Stimulated activated CD4-positive, alpha-beta T cell treated with anti-CD3 and anti-CD28 coated beads, Interleukin-4, amount 100 ng/mL, for 4 hours (primary cell): ENCODE results near the gene GPC6.
"Not testable (repeated sequence)": the region's sequence is repeated elsewhere in the genome, so short reads cannot be mapped to it uniquely, and the experiment has no call there.

Source experiments
- DNase-seq, 2 experiments: peaks; one replicate each; pipeline ENCODE4 v3.0.0-alpha.2; 2020

The GPC6 gene

GRCh38 chr13:94343687-94344086, 1117.1 kb downstream of the GPC6 start:
- DNase-seq, result not testable (repeated sequence)

GRCh38 chr13:94344126-94344818, 1117.7 kb downstream of the GPC6 start:
- no peak for DNase-seq

GRCh38 chr13:94345374-94346195, 1119.0 kb downstream of the GPC6 start:
- DNase-seq, result no peak

GRCh38 chr13:94346261-94347019, 1119.8 kb downstream of the GPC6 start:
- DNase-seq, result peak in 1 of 2 experiments; percentile 37

- peak in 1 of 2 experiments; percentile 53 for DNase-seq
Observed at GRCh38 chr13:94351292-94351990, 1124.8 kb downstream of the GPC6 start.

- DNase-seq, result no peak
Observed at GRCh38 chr13:94352057-94352456, 1125.5 kb downstream of the GPC6 start.

GRCh38 chr13:94353167-94353710, 1126.6 kb downstream of the GPC6 start:
- no peak for DNase-seq

- DNase-seq, result no peak
Observed at GRCh38 chr13:94359875-94360274, 1133.3 kb downstream of the GPC6 start.

- DNase-seq, result peak; percentile 30 to 73
Observed at GRCh38 chr13:94362411-94362909, 1135.9 kb downstream of the GPC6 start.

- no peak for DNase-seq
Observed at GRCh38 chr13:94366677-94367076, 1140.1 kb downstream of the GPC6 start.

- DNase-seq, result no peak
Observed at GRCh38 chr13:94369972-94370436, 1143.4 kb downstream of the GPC6 start.

GRCh38 chr13:94371855-94372254, 1145.2 kb downstream of the GPC6 start:
- DNase-seq, result no peak

GRCh38 chr13:94382517-94382916, 1155.9 kb downstream of the GPC6 start:
- no peak for DNase-seq

GRCh38 chr13:94382960-94383359, 1156.4 kb downstream of the GPC6 start:
- no peak for DNase-seq

- DNase-seq, result no peak
Observed at GRCh38 chr13:94384231-94384905, 1157.8 kb downstream of the GPC6 start.

- no peak for DNase-seq
Observed at GRCh38 chr13:94387047-94387446, 1160.4 kb downstream of the GPC6 start.

- no peak for DNase-seq
Observed at GRCh38 chr13:94389604-94390351, 1163.2 kb downstream of the GPC6 start.

GRCh38 chr13:94390881-94391280, 1164.3 kb downstream of the GPC6 start:
- no peak for DNase-seq

GRCh38 chr13:94394723-94395122, 1168.1 kb downstream of the GPC6 start:
- DNase-seq, result no peak

GRCh38 chr13:94395860-94396259, 1169.3 kb downstream of the GPC6 start:
- no peak for DNase-seq

GRCh38 chr13:94399812-94400211, 1173.2 kb downstream of the GPC6 start:
- no peak for DNase-seq
